DOHH2 (cell line): ENCODE results near the gene STRN.

Source experiments
- EZH2phosphoT487 ChIP-seq: fragments of 200-600 bp; sonication (generic); IDR thresholded peaks from 2 replicates; pipeline ENCODE4 v1.6.1; 2017; ENCODE audit warnings: borderline replicate concordance, mild to moderate bottlenecking, antibody characterized with exemption, low read length, moderate library complexity, mixed read lengths
- TF ChIP-seq, protein P1 (sequence below): fragments of 200-600 bp; sonication (generic); IDR thresholded peaks from one replicate; pipeline ENCODE4 v1.5.1; 2014; ENCODE audit warnings: antibody characterized with exemption, mild to moderate bottlenecking, low read depth, low read length; ENCODE audit not compliant: poor library complexity, severe bottlenecking

GRCh38 chr2:36885605-36886004, 80.7 kb downstream of the STRN start:
- TF ChIP-seq, protein P1, sequence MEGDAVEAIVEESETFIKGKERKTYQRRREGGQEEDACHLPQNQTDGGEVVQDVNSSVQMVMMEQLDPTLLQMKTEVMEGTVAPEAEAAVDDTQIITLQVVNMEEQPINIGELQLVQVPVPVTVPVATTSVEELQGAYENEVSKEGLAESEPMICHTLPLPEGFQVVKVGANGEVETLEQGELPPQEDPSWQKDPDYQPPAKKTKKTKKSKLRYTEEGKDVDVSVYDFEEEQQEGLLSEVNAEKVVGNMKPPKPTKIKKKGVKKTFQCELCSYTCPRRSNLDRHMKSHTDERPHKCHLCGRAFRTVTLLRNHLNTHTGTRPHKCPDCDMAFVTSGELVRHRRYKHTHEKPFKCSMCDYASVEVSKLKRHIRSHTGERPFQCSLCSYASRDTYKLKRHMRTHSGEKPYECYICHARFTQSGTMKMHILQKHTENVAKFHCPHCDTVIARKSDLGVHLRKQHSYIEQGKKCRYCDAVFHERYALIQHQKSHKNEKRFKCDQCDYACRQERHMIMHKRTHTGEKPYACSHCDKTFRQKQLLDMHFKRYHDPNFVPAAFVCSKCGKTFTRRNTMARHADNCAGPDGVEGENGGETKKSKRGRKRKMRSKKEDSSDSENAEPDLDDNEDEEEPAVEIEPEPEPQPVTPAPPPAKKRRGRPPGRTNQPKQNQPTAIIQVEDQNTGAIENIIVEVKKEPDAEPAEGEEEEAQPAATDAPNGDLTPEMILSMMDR = no peak
- TF ChIP-seq EZH2phosphoT487 = no peak
